Large intestine (tissue), 3 donors: ENCODE results near the gene PRTFDC1. TPM values are rescaled to one million over a fixed set of nuclear protein-coding genes. Genes with fewer than 3 reads are reported as not detected.

Source experiments
- DNase-seq, 2 donors: peaks; one replicate each; pipeline versions ENCODE4 v3.0.0 to v3.0.0-alpha.2; 2013
- H3K27ac ChIP-seq: one replicate; pipeline ENCODE4 v1.5.1; 2013; ENCODE audit warnings: low read length
- H3K27me3 ChIP-seq: 2 replicates; pipeline ENCODE4 v1.6.1; 2013; ENCODE audit warnings: low read length; ENCODE audit not compliant: control insufficient read depth, insufficient read depth
- H3K36me3 ChIP-seq: 2 replicates; pipeline ENCODE4 v1.6.1; 2013; ENCODE audit warnings: low read length; ENCODE audit not compliant: control insufficient read depth, insufficient read depth
- H3K4me1 ChIP-seq: one replicate; pipeline ENCODE4 v1.6.1; 2013; ENCODE audit warnings: low read length; ENCODE audit not compliant: control insufficient read depth, insufficient read depth
- H3K4me3 ChIP-seq: one replicate; pipeline ENCODE4 v1.5.1; 2013; ENCODE audit warnings: low read length
- H3K9me3 ChIP-seq: one replicate; pipeline ENCODE4 v1.6.1; 2013; ENCODE audit warnings: mild to moderate bottlenecking, low read depth, low read length, moderate library complexity; ENCODE audit not compliant: control insufficient read depth
- WGBS: methylation state at CpG from one replicate; pipeline ENCODE4 v1.1.5; 2013; ENCODE audit warnings: low lambda C conversion rate; ENCODE audit not compliant: insufficient coverage; 5-methylcytosine and 5-hydroxymethylcytosine counted together
- polyA plus RNA-seq: library from polyadenylated mRNA; unstranded; fragments of 120-200 nt; gene quantifications from one replicate; pipeline ENCODE4 v1.2.1, GENCODE V29; 2013

Gene PRTFDC1
- polyA plus RNA-seq, 1 donor: 34.3 TPM

DNA sequence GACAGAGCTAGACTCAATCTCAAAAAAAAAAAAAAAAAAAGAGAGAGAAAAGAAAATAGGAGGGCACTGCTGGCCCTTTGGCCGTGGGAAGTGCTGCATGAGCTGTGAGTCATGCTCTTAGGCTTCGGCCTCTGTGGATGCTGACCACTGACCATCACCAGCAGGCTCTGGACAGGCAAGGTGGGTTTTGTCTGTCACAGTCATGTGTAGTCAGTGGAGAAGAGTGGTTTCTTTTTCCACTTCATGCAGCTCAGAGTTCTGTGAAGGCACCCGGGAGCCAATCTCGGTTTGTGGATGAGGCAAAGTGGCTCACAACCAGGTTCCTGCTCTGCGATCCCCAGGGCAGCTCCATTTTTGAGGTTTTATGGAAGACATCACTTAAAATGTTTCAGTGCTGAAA is 58.1 kb downstream of the PRTFDC1 start:
- DNase-seq: no peak
- no peak overlapping the region for H3K4me3 ChIP-seq
- no CpG with 5 or more reads among the region's 5 CpGs for WGBS

DNA sequence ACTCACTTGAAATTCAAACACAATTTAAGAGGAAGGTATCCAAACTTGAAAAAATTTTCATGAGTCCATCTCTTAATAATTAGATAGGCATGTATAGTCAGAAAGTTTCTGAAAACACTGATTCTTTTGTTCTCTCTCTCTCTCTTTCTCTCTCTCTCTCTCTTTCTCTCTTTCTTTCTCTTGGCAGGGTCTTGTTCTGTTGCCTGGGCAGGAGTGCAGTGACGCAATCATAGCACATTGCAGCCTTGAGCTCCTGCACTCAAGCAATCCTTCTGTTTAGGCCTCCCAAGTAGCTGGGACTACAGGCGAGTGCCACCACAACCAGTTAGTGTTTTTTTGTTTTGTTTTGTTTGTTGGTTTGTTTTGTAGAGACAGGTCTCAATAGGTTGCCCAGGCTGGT is 59.3 kb downstream of the PRTFDC1 start:
- Histone ChIP-seq H3K9me3 (no peaks in the 10 kb centered on the region), H3K4me3 (no peak overlapping the region), H3K36me3 (no peaks in the 10 kb centered on the region), H3K4me1 (no peaks in the 10 kb centered on the region), H3K27ac (no peak overlapping the region), H3K27me3 (no peaks in the 10 kb centered on the region)
- DNase-seq: no peak
- WGBS: 100% methylated on average over 1 of the region's 2 CpGs

More for the DNA sequence above, 58.1 kb downstream of the PRTFDC1 start:
- no peaks in the 10 kb centered on the region for H3K9me3 ChIP-seq
- no peaks in the 10 kb centered on the region for H3K36me3 ChIP-seq
- H3K27ac ChIP-seq: no peak overlapping the region
- no peaks in the 10 kb centered on the region for H3K27me3 ChIP-seq
- no peaks in the 10 kb centered on the region for H3K4me1 ChIP-seq

DNA sequence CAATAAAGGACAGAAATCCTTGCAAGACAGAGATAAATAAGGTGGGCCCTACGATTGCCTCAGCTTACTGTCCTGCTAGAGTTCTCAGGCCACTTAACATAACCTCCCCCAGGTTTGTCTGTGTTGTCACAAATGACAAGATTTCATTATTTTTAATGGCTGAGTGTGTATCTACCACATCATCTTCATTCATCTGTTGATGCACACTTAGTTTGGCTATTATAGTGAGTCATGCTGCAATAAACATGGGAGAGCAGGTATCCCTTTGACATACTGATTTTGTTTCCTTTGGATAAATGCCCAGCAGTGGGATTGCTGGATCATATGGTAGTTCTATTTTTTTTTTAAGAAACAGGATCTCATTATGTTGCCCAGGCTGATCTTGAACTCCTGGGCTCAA is 60.6 kb downstream of the PRTFDC1 start:
- DNase-seq: no peak
- Histone ChIP-seq H3K4me3 (no peak overlapping the region), H3K27me3 (no peaks in the 10 kb centered on the region), H3K27ac (no peak overlapping the region), H3K36me3 (no peaks in the 10 kb centered on the region), H3K9me3 (no peaks in the 10 kb centered on the region), H3K4me1 (no peaks in the 10 kb centered on the region)
- no CpG with 5 or more reads among the region's 1 CpG for WGBS

DNA sequence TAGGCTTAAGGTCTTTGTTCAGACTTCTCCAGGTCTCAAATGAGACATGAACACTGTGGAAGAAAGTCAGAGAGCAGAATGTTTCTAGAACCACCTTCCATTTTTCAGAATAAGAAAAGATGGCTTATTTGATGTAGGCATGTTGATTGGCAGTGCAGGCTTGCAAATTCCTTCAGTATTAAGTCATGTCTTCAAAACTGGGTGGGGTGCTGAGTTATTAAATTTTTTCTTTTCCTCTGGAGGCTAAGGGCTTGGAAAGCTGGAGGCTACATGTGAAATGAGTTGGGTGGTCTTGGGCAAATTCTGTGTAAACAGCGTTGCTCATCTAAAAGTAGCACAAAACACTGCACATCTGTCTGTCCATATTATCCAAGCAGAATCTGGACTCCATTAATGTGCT is 62.8 kb downstream of the PRTFDC1 start:
- H3K4me3 ChIP-seq: no peak overlapping the region
- H3K4me1 ChIP-seq: no peaks in the 10 kb centered on the region
- H3K9me3 ChIP-seq: no peaks in the 10 kb centered on the region
- no peaks in the 10 kb centered on the region for H3K36me3 ChIP-seq
- no peak for DNase-seq
- H3K27ac ChIP-seq: no peak overlapping the region
- H3K27me3 ChIP-seq: no peaks in the 10 kb centered on the region
- WGBS: no CpG with 5 or more reads among the region's 1 CpG

DNA sequence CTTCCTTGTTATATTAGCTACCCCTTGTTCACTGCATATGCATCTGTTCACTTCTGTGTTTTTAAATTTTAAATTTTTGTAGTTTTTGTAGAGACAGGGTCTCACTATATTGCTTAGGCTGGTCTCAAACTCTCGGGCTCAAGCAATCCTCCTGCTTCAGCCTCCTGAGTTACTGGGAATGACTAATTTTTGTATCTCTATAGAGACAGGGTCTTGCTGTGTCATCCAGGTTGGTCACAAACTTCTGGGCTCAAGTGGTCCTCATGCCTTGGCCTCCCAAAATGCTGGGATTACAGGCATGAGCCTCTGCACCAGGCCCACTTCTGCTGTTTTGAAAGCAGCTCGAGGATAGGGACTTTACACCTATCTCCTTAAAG is 64.6 kb downstream of the PRTFDC1 start:
- no peaks in the 10 kb centered on the region for H3K36me3 ChIP-seq
- H3K4me3 ChIP-seq: no peak overlapping the region
- no peak overlapping the region for H3K27ac ChIP-seq
- DNase-seq: no peak
- no CpG with 5 or more reads among the region's 2 CpGs for WGBS
- no peaks in the 10 kb centered on the region for H3K27me3 ChIP-seq
- H3K9me3 ChIP-seq: no peaks in the 10 kb centered on the region
- no peaks in the 10 kb centered on the region for H3K4me1 ChIP-seq

DNA sequence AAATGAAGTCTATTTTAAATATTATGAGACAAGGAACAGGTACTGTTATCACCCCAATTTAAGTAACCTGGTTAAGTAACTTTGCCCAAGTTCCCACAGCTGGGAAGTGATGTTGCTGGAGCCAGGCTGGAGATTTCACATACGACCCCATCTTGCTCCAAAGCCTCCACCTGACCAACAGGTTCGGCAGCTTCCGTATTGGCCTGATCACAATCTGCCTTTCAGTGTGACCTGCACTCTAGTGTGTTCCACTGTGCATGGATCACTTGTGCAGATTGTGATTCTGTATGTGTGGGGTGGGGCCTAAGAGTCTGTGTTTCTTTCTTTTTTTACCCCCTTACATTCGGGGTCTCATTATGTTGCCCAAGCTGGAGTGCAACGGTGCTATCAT is 66.1 kb downstream of the PRTFDC1 start:
- Histone ChIP-seq H3K27me3 (no peaks in the 10 kb centered on the region), H3K4me1 (no peaks in the 10 kb centered on the region), H3K36me3 (no peaks in the 10 kb centered on the region), H3K27ac (no peak overlapping the region), H3K4me3 (no peak overlapping the region), H3K9me3 (no peaks in the 10 kb centered on the region)
- DNase-seq: no peak
- no CpG with 5 or more reads among the region's 5 CpGs for WGBS

DNA sequence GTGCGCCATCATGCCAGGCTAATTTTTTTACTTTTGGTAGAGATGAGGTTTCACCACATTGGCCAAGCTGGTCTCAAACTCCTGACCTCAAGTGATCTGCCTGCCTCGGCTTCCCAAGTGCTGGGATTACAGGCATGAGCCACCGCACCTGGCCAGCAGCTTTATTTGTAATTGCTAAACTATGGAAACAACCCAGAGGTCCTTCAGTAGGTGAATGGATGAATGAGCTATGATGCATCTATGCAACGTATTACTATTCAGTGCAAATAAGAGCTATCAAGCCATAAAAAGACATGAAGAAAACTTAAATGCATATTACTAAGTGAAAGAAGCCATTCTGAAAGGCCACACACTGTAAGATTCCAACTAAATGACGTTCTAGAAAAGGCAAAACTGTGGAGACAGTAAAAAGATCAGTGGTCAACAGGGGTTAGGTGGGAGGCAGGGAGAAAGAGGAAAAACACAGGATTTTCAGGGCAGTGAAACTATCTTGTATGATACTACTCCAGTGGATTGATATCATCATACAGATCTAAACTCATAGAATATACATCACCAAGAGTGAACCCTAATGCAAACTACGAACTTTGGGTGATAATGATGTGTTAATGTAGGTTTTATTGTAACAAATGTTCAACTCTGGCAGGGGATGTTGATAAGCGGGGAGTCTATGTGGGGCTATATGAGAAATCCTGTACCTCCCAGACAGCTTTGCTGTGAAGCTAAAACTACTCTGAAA is 66.7 kb downstream of the PRTFDC1 start:
- Histone ChIP-seq H3K27ac (no peak overlapping the region), H3K4me3 (no peak overlapping the region), H3K4me1 (no peaks in the 10 kb centered on the region), H3K9me3 (no peaks in the 10 kb centered on the region), H3K27me3 (no peaks in the 10 kb centered on the region), H3K36me3 (no peaks in the 10 kb centered on the region)
- DNase-seq: no peak
- 100% methylated on average over 1 of the region's 7 CpGs for WGBS

DNA sequence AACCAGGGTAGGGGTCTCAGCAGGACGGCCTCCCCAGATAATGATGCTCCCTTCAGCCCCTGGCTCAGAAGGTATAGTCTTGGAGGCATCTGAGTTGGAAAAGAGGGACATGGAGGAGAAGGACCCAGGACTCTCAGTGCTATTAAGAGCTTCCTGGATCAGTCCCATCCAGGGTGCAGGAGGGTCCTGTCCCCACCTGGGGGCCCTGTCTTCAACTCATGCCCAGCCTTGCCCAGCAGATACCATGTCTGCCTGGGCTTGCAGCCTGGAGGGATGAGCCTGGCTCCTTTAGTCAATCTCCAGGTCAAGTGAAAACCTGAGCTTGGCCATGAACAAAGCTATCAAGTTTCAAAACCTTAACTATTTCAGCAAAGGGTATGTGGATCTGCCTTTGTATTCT is 67.6 kb downstream of the PRTFDC1 start:
- no peaks in the 10 kb centered on the region for H3K9me3 ChIP-seq
- no peak overlapping the region for H3K27ac ChIP-seq
- no CpG with 5 or more reads among the region's 1 CpG for WGBS
- no peak overlapping the region for H3K4me3 ChIP-seq
- DNase-seq: no peak
- no peaks in the 10 kb centered on the region for H3K27me3 ChIP-seq
- H3K4me1 ChIP-seq: no peaks in the 10 kb centered on the region
- no peaks in the 10 kb centered on the region for H3K36me3 ChIP-seq

DNA sequence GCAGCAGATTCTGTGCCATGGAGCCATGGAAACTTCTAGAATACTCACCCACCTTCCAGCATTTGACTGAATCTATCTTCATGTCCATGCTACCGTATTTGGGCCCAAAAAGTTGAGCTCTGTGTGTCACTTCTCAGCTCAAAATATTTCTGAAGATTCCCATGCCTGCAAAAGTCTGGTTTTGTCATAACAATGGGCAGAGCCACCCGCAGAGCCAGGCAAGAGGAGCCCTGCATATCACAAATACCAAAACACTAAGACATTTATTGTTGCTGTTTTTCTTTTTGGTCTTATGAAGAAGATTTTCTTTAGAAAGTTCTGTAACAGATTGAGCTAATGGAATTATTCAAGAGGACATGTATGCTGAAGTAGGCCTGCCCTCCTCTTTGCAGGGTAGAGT is 68.1 kb downstream of the PRTFDC1 start:
- no peaks in the 10 kb centered on the region for H3K36me3 ChIP-seq
- no peak overlapping the region for H3K27ac ChIP-seq
- DNase-seq: no peak
- no peaks in the 10 kb centered on the region for H3K9me3 ChIP-seq
- no CpG with 5 or more reads among the region's 2 CpGs for WGBS
- no peak overlapping the region for H3K4me3 ChIP-seq
- no peaks in the 10 kb centered on the region for H3K27me3 ChIP-seq
- no peaks in the 10 kb centered on the region for H3K4me1 ChIP-seq

DNA sequence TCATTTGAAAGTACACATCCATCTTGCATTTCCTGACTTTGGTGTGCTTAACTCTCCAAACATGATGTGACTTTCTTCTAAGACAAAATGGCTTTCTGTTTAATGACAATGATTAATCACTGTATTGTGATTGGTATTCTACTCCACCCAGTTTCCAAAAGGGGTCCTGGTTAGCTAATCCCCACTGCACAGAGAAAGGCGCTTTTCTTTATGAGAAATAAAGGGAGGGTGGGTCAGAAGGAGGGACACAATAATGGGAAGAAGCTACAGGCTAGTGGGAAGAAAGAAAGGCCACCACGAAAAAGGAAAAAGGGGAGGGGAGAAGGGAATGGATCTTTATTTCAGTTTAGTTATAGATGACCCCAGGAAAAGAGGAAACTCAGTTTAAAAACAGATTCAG is 69.2 kb downstream of the PRTFDC1 start:
- H3K27me3 ChIP-seq: no peaks in the 10 kb centered on the region
- no peaks in the 10 kb centered on the region for H3K36me3 ChIP-seq
- H3K9me3 ChIP-seq: no peaks in the 10 kb centered on the region
- H3K4me3 ChIP-seq: no peak overlapping the region
- H3K27ac ChIP-seq: no peak overlapping the region
- no peaks in the 10 kb centered on the region for H3K4me1 ChIP-seq
- DNase-seq: no peak
- 90% methylated on average over 1 of the region's 2 CpGs for WGBS

DNA sequence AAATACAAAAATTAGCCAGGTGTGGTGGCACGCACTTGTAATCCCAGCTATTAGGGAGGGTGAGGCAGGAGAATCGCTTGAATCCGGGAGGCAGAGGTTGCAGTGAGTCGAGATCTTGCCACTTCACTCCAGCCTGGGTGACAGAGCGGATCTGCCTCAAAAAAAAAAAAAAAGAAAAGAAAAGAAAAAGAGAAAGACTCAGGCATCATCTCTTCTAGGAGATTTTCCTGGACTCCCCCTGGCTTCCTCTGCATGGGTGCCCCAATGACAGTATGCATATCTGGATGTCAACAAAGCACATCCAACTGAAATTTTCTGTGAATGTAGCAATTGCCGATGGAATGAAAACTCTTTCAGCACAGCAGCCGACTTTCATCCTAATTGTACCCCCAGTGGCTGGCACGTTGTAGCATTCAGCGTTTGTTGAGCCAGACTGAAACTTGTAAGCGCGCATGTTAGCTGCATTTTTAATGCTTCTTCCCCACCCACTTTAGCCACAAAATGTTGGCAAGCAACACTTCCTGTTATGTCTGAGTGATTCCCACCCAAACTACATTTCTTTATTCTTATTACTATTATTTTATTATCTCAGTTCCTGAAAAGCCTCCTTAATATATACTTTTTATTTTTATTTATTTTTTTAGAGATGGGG is 70.2 kb downstream of the PRTFDC1 start:
- WGBS: 90% methylated on average over 2 of the region's 11 CpGs
- Histone ChIP-seq H3K4me1 (no peaks in the 10 kb centered on the region), H3K9me3 (no peaks in the 10 kb centered on the region), H3K4me3 (no peak overlapping the region), H3K27ac (no peak overlapping the region), H3K27me3 (no peaks in the 10 kb centered on the region), H3K36me3 (no peaks in the 10 kb centered on the region)
- DNase-seq: no peak
